Chondrocyte (in vitro differentiated cells): ENCODE measurements around the gene PLB1. TPM values are rescaled to one million over a fixed set of nuclear protein-coding genes. Genes with fewer than 3 reads are reported as not detected.

Experiments
- DNase-seq: peaks from one replicate; pipeline ENCODE4 v3.0.0; 2021; ENCODE audit warnings: mixed read lengths, low spot score
- H3K27ac Mint-ChIP-seq: one replicate; pipeline ENCODE4 v1.8.0; 2021; ENCODE audit warnings: mild to moderate bottlenecking, moderate library complexity, mixed read lengths; ENCODE audit not compliant: unreplicated experiment
- H3K27me3 Mint-ChIP-seq: 2 replicates; pipeline ENCODE4 v1.8.0; 2021; ENCODE audit warnings: low read depth, mixed read lengths
- H3K36me3 Mint-ChIP-seq: 2 replicates; pipeline ENCODE4 v1.8.0; 2021; ENCODE audit warnings: low read depth, mixed read lengths
- H3K4me1 Mint-ChIP-seq: 2 replicates; pipeline ENCODE4 v1.8.0; 2021; ENCODE audit warnings: low read depth, mild to moderate bottlenecking, mixed read lengths
- H3K4me3 Mint-ChIP-seq: one replicate; pipeline ENCODE4 v1.8.0; 2021; ENCODE audit warnings: mild to moderate bottlenecking, moderate library complexity, mixed read lengths; ENCODE audit not compliant: unreplicated experiment
- H3K9me3 Mint-ChIP-seq: 2 replicates; pipeline ENCODE4 v1.8.0; 2021; ENCODE audit warnings: low read depth, mixed read lengths
- total RNA-seq: library from RNA; stranded (reverse); gene quantifications from 3 replicates; pipeline ENCODE4 v1.2.1, GENCODE V29; 2021
- TF ChIP-seq, protein P1 (sequence below): fragments of 200-600 bp; sonication (generic); IDR thresholded peaks from 2 replicates; pipeline ENCODE4 v1.5.0; 2021; ENCODE audit warnings: antibody characterized with exemption, mild to moderate bottlenecking, moderate library complexity

Gene PLB1
- total RNA-seq, 1 donor from 2014 or later = 4.4 TPM

DNA sequence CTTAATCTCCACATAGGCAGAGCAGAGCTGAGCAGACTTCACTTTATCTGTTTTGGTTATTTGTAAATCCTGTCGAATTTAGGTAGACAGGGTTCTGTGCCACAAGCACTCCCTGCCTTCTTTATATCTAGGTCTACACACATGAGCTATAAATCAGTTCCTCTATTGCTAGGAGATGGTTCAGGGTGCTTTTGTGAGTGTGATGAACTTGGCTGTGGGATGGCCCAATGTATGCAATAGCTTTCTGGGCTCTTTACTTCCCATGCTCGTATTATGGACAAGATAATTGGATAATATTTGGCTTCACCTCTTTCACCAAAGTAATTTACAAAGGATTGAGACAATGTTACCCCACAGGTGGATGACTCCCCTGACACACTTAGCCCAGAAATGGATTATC, 72.2 kb downstream of the PLB1 start:
- TF ChIP-seq, protein P1, sequence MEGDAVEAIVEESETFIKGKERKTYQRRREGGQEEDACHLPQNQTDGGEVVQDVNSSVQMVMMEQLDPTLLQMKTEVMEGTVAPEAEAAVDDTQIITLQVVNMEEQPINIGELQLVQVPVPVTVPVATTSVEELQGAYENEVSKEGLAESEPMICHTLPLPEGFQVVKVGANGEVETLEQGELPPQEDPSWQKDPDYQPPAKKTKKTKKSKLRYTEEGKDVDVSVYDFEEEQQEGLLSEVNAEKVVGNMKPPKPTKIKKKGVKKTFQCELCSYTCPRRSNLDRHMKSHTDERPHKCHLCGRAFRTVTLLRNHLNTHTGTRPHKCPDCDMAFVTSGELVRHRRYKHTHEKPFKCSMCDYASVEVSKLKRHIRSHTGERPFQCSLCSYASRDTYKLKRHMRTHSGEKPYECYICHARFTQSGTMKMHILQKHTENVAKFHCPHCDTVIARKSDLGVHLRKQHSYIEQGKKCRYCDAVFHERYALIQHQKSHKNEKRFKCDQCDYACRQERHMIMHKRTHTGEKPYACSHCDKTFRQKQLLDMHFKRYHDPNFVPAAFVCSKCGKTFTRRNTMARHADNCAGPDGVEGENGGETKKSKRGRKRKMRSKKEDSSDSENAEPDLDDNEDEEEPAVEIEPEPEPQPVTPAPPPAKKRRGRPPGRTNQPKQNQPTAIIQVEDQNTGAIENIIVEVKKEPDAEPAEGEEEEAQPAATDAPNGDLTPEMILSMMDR = no peak
- no peak for DNase-seq
- Mint-ChIP-seq H3K36me3 (peaks cover 7% of the 10 kb centered on the region), H3K4me3 (no peak overlapping the region), H3K9me3 (peaks cover 17% of the 10 kb centered on the region), H3K4me1 (peaks cover 30% of the 10 kb centered on the region), H3K27me3 (no peaks in the 10 kb centered on the region), H3K27ac (no peak overlapping the region)

DNA sequence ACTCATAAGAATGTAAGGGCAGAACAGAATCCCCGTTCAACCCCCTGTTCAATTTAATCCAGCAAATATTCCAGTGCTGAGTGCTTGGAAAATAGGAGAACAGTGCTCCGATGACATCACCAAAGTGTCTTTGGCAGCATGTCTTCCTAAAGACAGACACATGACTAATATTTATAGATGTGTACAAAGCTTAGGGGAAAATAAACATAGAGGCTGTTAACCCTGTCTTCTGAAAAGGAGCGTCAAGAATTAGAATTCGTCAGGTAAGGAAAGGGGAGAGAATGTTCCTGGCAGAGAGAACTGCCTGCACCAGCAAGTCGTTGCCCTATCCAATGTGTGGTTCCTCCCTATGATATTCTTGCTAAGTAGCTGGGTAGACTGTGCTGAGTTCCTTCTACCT, 72.7 kb downstream of the PLB1 start:
- no peak overlapping the region for H3K4me3 Mint-ChIP-seq
- TF ChIP-seq, protein P1 = no peak
- H3K36me3 Mint-ChIP-seq = peaks cover 7% of the 10 kb centered on the region

DNA sequence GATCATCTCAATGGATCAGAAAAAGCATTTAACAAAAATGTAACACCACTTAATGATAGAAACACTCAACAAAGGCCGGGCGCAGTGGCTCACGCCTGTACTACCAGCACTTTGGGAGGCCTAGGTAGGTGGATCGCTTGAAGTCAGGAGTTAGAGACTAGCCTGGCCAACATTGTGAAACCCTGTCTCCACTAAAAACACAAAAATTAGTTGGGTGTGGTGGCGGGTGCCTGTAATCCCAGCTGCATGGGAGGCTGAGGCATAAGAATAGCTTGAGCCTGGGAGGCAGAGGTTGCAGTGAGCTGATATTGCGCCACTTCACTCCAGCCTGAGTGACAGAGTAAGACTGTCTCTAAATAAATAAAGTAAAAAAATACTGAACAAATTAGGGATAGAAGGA, 74.6 kb downstream of the PLB1 start:
- Mint-ChIP-seq H3K36me3 (peaks cover 7% of the 10 kb centered on the region), H3K9me3 (peaks cover 17% of the 10 kb centered on the region), H3K27ac (no peak overlapping the region), H3K4me3 (no peak overlapping the region), H3K27me3 (no peaks in the 10 kb centered on the region), H3K4me1 (peaks cover 37% of the 10 kb centered on the region)
- no peak for DNase-seq
- TF ChIP-seq, protein P1 = no peak

More for the DNA sequence above, 72.7 kb downstream of the PLB1 start:
- peaks cover 34% of the 10 kb centered on the region for H3K4me1 Mint-ChIP-seq
- DNase-seq = no peak
- no peak overlapping the region for H3K27ac Mint-ChIP-seq
- H3K27me3 Mint-ChIP-seq = no peaks in the 10 kb centered on the region
- H3K9me3 Mint-ChIP-seq = peaks cover 17% of the 10 kb centered on the region

DNA sequence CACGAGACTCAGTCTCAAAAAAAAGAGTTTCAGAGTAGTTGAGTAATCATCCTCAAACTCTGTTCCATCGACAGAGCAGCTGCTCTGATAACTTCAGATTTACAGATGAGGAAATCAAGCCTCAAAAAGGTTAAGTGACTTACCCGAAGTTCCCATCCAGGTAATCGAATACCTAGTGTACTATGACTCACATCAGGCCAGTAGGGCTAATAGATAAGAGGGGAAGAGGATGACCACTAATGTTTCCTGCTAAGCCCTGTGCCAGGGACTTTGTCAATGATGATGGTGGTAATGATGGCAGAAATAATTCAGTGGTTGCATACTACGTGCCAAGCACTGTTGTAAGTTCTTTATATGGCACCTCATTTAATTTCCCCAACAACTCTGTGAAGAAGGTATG, 80.9 kb downstream of the PLB1 start:
- H3K9me3 Mint-ChIP-seq = peaks cover 8% of the 10 kb centered on the region
- TF ChIP-seq, protein P1 = no peak
- H3K36me3 Mint-ChIP-seq = peaks cover 3% of the 10 kb centered on the region
- no peak overlapping the region for H3K4me3 Mint-ChIP-seq
- DNase-seq = no peak
- H3K4me1 Mint-ChIP-seq = peaks cover 21% of the 10 kb centered on the region
- no peak overlapping the region for H3K27ac Mint-ChIP-seq
- H3K27me3 Mint-ChIP-seq = no peaks in the 10 kb centered on the region

DNA sequence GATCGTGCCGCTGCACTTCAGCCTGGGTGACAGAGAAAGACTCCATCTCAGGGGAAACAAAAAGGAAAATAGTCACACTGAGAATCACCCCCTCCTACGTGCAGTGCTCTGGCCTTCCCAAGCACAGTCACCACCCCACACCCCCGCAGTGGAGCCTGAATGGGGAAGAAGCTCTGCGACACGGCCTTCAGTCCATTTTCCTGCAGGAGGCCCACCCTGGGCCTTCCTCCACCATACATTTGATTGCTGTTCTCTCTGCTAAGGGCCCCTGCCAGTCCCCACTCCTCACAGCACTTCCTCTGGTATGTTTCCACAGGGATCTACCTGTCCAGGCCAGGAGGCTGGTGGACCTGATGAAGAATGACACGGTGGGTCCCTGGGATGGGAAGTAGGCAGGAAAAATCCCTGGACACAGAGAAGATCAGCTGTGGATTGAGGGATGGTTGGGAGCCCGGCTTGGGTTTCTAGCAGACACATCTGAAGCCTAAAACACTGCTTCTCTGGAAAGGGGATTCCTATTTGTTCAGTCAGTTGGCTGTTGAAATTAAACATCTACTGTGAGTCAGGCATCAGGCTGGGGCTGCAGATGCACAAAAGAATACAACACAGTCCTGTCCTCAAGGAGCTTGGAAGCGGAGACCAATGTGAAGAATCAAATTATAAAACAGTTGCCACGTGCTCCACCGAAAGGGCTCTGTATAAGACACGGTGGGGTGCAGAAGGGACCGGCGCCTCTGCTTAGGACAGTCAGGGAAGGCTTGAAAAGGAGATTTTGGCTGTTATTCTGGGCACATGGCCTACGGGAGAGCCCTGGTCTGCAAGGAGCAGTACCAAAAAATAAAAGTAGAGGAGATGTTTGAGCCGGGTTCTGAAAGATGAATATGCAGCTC, 82.2 kb downstream of the PLB1 start:
- H3K9me3 Mint-ChIP-seq = no peaks in the 10 kb centered on the region
- TF ChIP-seq, protein P1 = no peak
- H3K4me3 Mint-ChIP-seq = no peak overlapping the region
- no peaks in the 10 kb centered on the region for H3K27me3 Mint-ChIP-seq
- H3K27ac Mint-ChIP-seq = no peak overlapping the region
- H3K4me1 Mint-ChIP-seq = peaks cover 21% of the 10 kb centered on the region
- DNase-seq = no peak
- H3K36me3 Mint-ChIP-seq = no peaks in the 10 kb centered on the region
